MM.1S (cell line): ENCODE results near the gene SPOCK1.

Experiments used
- EZH2 ChIP-seq: fragments of 300-600 bp; sonication (generic); optimal IDR thresholded peaks from 2 replicates; pipeline ENCODE3; 2017; ENCODE audit warnings: low read depth, mild to moderate bottlenecking, antibody characterized with exemption, low read length, mixed read lengths
- TF ChIP-seq, protein P1 (sequence below): fragments of 300-600 bp; sonication (generic); IDR thresholded peaks from 2 replicates; pipeline ENCODE4 v1.5.1; 2016; ENCODE audit warnings: antibody characterized with exemption, low read length, mixed read lengths

DNA sequence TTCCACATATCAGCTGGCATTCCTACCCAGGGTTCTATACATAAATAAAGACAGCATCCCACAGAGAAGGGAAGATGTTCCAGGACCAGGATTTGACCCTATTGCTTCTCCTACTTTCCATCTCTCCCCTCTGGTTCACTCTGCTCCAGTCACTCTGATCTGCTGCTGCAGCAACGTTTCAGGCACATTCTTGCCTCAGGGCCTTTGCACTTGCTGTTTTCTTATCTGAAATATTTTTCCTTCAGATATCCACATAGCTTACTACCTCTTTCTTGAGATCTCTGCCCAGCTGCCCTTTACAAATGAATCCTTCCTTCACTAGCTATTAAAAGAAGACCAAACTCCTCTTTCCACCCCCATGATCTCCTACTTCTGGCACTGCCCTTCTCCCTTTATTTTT lies 204.5 kb downstream of the SPOCK1 start:
- TF ChIP-seq, protein P1, sequence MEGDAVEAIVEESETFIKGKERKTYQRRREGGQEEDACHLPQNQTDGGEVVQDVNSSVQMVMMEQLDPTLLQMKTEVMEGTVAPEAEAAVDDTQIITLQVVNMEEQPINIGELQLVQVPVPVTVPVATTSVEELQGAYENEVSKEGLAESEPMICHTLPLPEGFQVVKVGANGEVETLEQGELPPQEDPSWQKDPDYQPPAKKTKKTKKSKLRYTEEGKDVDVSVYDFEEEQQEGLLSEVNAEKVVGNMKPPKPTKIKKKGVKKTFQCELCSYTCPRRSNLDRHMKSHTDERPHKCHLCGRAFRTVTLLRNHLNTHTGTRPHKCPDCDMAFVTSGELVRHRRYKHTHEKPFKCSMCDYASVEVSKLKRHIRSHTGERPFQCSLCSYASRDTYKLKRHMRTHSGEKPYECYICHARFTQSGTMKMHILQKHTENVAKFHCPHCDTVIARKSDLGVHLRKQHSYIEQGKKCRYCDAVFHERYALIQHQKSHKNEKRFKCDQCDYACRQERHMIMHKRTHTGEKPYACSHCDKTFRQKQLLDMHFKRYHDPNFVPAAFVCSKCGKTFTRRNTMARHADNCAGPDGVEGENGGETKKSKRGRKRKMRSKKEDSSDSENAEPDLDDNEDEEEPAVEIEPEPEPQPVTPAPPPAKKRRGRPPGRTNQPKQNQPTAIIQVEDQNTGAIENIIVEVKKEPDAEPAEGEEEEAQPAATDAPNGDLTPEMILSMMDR: no peak
- no peak for TF ChIP-seq EZH2
